K562 (cell line): ENCODE data around the gene LRCOL1. TPM values are rescaled to one million over a fixed set of nuclear protein-coding genes. Genes with fewer than 3 reads are reported as not detected.

ENCODE experiments used
- E2F1 ChIP-seq: sonication (generic); formaldehyde crosslinking; IDR thresholded peaks from 2 replicates; pipeline ENCODE4 v1.8.1; 2023; ENCODE audit warnings: mild to moderate bottlenecking, missing genetic modification reagents, moderate library complexity
- SMAD4 ChIP-seq: fragments of 250-450 bp; sonication (Bioruptor Pico); conservative IDR thresholded peaks from 2 replicates; pipeline ENCODE4 v1.8.0; 2021; ENCODE audit warnings: inconsistent platforms, mild to moderate bottlenecking, moderate library complexity
- microRNA-seq: library from miRNA; unstranded; fragments of <30 nt; microRNA quantifications from one replicate; pipeline ENCODE4, GENCODE V29; 2018; ENCODE audit warnings: borderline microRNAs expressed
- polyA plus RNA-seq, 8 experiments: library from polyadenylated mRNA; depleted of rRNA in 4 of 8; stranded (reverse) in 5 of 8; unstranded in 3 of 8; fragments of >200 nt; fragmentation: Nextera tagmentation in 2 of 8; fragmentation: Illumina TruSeq in 1 of 8; extraction: Ambion mirVana in 2 of 8; extraction: Trizol in 1 of 8; gene quantifications; 2 replicates each; pipeline versions ENCODE4 v1.2.1 to v1.2.3, GENCODE V29; 2011 to 2014; ENCODE audit warnings: inconsistent platforms in 1 of 8, missing spikeins in 1 of 8
- small RNA-seq: library from RNA; depleted of rRNA; stranded (forward); fragments of <200 nt; gene quantifications from one replicate; pipeline ENCODE3, GENCODE V24; 2014
- total RNA-seq, 7 experiments: library from RNA; depleted of rRNA in 6 of 7; stranded (reverse); fragments of >200 nt in 6 of 7; fragmentation: Illumina TruSeq in 2 of 7; extraction: Trizol in 2 of 7; gene quantifications; 2 replicates each; pipeline versions ENCODE4 v1.2.1 to v1.2.3, GENCODE V29; 2011 to 2021; ENCODE audit warnings: low replicate concordance in 1 of 7
- TF ChIP-seq, protein P1 (sequence below): fragments of 450-650 bp; IDR thresholded peaks from 2 replicates; pipeline ENCODE4 v1.6.1; 2016; ENCODE audit warnings: mild to moderate bottlenecking

LRCOL1 gene
- total and polyA plus RNA-seq, 9 of the 15 experiments (the other 6 are each of a cell fraction or from before 2014, with no cell fraction given) = not detected

- TF ChIP-seq, protein P1, sequence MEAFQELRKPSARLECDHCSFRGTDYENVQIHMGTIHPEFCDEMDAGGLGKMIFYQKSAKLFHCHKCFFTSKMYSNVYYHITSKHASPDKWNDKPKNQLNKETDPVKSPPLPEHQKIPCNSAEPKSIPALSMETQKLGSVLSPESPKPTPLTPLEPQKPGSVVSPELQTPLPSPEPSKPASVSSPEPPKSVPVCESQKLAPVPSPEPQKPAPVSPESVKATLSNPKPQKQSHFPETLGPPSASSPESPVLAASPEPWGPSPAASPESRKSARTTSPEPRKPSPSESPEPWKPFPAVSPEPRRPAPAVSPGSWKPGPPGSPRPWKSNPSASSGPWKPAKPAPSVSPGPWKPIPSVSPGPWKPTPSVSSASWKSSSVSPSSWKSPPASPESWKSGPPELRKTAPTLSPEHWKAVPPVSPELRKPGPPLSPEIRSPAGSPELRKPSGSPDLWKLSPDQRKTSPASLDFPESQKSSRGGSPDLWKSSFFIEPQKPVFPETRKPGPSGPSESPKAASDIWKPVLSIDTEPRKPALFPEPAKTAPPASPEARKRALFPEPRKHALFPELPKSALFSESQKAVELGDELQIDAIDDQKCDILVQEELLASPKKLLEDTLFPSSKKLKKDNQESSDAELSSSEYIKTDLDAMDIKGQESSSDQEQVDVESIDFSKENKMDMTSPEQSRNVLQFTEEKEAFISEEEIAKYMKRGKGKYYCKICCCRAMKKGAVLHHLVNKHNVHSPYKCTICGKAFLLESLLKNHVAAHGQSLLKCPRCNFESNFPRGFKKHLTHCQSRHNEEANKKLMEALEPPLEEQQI = no peak
- TF ChIP-seq E2F1 (CRISPR knock-in tag) = peak; percentile 39; the same call in 1 of the 2 replicates
- TF ChIP-seq SMAD4 = 0 out of 2 replicates have a peak, but pooled peaks have one; percentile 33
Measured at GRCh38 chr12:132554845-132555630, 55.3 kb downstream of the LRCOL1 start (continued).

Small RNA genes within 50 kb of the gene (microRNA-seq; reads per million reads assigned to microRNA genes)
- gene MIR6763 = 1.6 reads per million, percentile 21 among the genes with 10 or more reads in this experiment

Small RNA genes within 50 kb of the gene (small RNA-seq; reads per million reads assigned to genes)
- gene MIR6763 = 0.11 reads per million

Other genes starting within 250 kb of the LRCOL1 start
- 21.7 and 24.6 TPM in 2 replicates for gene FBRSL1, start 120.4 kb downstream of the LRCOL1 start, total RNA-seq (2014; rRNA removed)
- 1.1 and 1.3 TPM in 2 replicates for gene FBRSL1, start 120.4 kb downstream of the LRCOL1 start, total RNA-seq (2014; rRNA removed; fragmentation: Illumina TruSeq; extraction: Trizol)
- gene FBRSL1, start 120.4 kb downstream of the LRCOL1 start, total RNA-seq (2015; rRNA removed; fragmentation: Illumina TruSeq; extraction: Trizol) = 7.3 and 12.9 TPM in 2 replicates
- gene FBRSL1, start 120.4 kb downstream of the LRCOL1 start, total RNA-seq (2021) = 112 and 129 TPM in 2 replicates
- gene FBRSL1, start 120.4 kb downstream of the LRCOL1 start, polyA plus RNA-seq (2011; rRNA removed) = 1.9 and 4.3 TPM in 2 replicates
- gene FBRSL1, start 120.4 kb downstream of the LRCOL1 start, polyA plus RNA-seq (2014; fragmentation: Illumina TruSeq; extraction: Trizol) = 29.3 and 35.8 TPM in 2 replicates
- gene FBRSL1, start 120.4 kb downstream of the LRCOL1 start, polyA plus RNA-seq (2014; fragmentation: Nextera tagmentation; extraction: Ambion mirVana) = under 1 TPM; 0.24 to 0.29 TPM
- gene FBRSL1, start 120.4 kb downstream of the LRCOL1 start, polyA plus RNA-seq (2014; rRNA removed) = 27.4 and 32.3 TPM in 2 replicates
- gene P2RX2, start 8.2 kb upstream of the LRCOL1 start, total RNA-seq (2014; rRNA removed) = not detected in 2 replicates
- not detected in 2 replicates for gene P2RX2, start 8.2 kb upstream of the LRCOL1 start, total RNA-seq (2014; rRNA removed; fragmentation: Illumina TruSeq; extraction: Trizol)
- gene P2RX2, start 8.2 kb upstream of the LRCOL1 start, total RNA-seq (2015; rRNA removed; fragmentation: Illumina TruSeq; extraction: Trizol) = not detected in 2 replicates
- gene P2RX2, start 8.2 kb upstream of the LRCOL1 start, total RNA-seq (2021) = not detected in 2 replicates
- not detected in 2 replicates for gene P2RX2, start 8.2 kb upstream of the LRCOL1 start, polyA plus RNA-seq (2011; rRNA removed)
- gene P2RX2, start 8.2 kb upstream of the LRCOL1 start, polyA plus RNA-seq (2014; fragmentation: Illumina TruSeq; extraction: Trizol) = not detected in 2 replicates
- gene P2RX2, start 8.2 kb upstream of the LRCOL1 start, polyA plus RNA-seq (2014; fragmentation: Nextera tagmentation; extraction: Ambion mirVana) = not detected
- not detected in 2 replicates for gene P2RX2, start 8.2 kb upstream of the LRCOL1 start, polyA plus RNA-seq (2014; rRNA removed)
- gene POLE, start 76.8 kb upstream of the LRCOL1 start, total RNA-seq (2014; rRNA removed) = 83.6 and 86.3 TPM in 2 replicates
- 36.3 and 39.1 TPM in 2 replicates for gene POLE, start 76.8 kb upstream of the LRCOL1 start, total RNA-seq (2014; rRNA removed; fragmentation: Illumina TruSeq; extraction: Trizol)
- gene POLE, start 76.8 kb upstream of the LRCOL1 start, total RNA-seq (2015; rRNA removed; fragmentation: Illumina TruSeq; extraction: Trizol) = 42.2 and 42.3 TPM in 2 replicates
- gene POLE, start 76.8 kb upstream of the LRCOL1 start, total RNA-seq (2021) = 130 and 154 TPM in 2 replicates
- 49.6 and 81.7 TPM in 2 replicates for gene POLE, start 76.8 kb upstream of the LRCOL1 start, polyA plus RNA-seq (2011; rRNA removed)
- 64.2 and 65.6 TPM in 2 replicates for gene POLE, start 76.8 kb upstream of the LRCOL1 start, polyA plus RNA-seq (2014; fragmentation: Illumina TruSeq; extraction: Trizol)
- 1 to 10 TPM; 2.4 to 2.5 TPM for gene POLE, start 76.8 kb upstream of the LRCOL1 start, polyA plus RNA-seq (2014; fragmentation: Nextera tagmentation; extraction: Ambion mirVana)
- gene POLE, start 76.8 kb upstream of the LRCOL1 start, polyA plus RNA-seq (2014; rRNA removed) = 90.6 and 126 TPM in 2 replicates
- 66.1 and 70.9 TPM in 2 replicates for gene PXMP2, start 77.0 kb upstream of the LRCOL1 start, total RNA-seq (2014; rRNA removed)
- 34.8 and 37.8 TPM in 2 replicates for gene PXMP2, start 77.0 kb upstream of the LRCOL1 start, total RNA-seq (2014; rRNA removed; fragmentation: Illumina TruSeq; extraction: Trizol)
- 39.8 and 41.0 TPM in 2 replicates for gene PXMP2, start 77.0 kb upstream of the LRCOL1 start, total RNA-seq (2015; rRNA removed; fragmentation: Illumina TruSeq; extraction: Trizol)
- gene PXMP2, start 77.0 kb upstream of the LRCOL1 start, total RNA-seq (2021) = 46.1 and 49.6 TPM in 2 replicates
- gene PXMP2, start 77.0 kb upstream of the LRCOL1 start, polyA plus RNA-seq (2011; rRNA removed) = 37.7 and 44.7 TPM in 2 replicates
- gene PXMP2, start 77.0 kb upstream of the LRCOL1 start, polyA plus RNA-seq (2014; fragmentation: Illumina TruSeq; extraction: Trizol) = 43.1 and 52.3 TPM in 2 replicates
- gene PXMP2, start 77.0 kb upstream of the LRCOL1 start, polyA plus RNA-seq (2014; fragmentation: Nextera tagmentation; extraction: Ambion mirVana) = 1 to 10 TPM; 3.0 to 6.8 TPM
- gene PXMP2, start 77.0 kb upstream of the LRCOL1 start, polyA plus RNA-seq (2014; rRNA removed) = 64.0 and 66.0 TPM in 2 replicates
- 99.8 and 119 TPM in 2 replicates for gene PGAM5, start 100.3 kb upstream of the LRCOL1 start, total RNA-seq (2014; rRNA removed)
- 56.8 and 69.5 TPM in 2 replicates for gene PGAM5, start 100.3 kb upstream of the LRCOL1 start, total RNA-seq (2014; rRNA removed; fragmentation: Illumina TruSeq; extraction: Trizol)
- 88.5 and 89.0 TPM in 2 replicates for gene PGAM5, start 100.3 kb upstream of the LRCOL1 start, total RNA-seq (2015; rRNA removed; fragmentation: Illumina TruSeq; extraction: Trizol)
- gene PGAM5, start 100.3 kb upstream of the LRCOL1 start, total RNA-seq (2021) = 121 and 125 TPM in 2 replicates
- gene PGAM5, start 100.3 kb upstream of the LRCOL1 start, polyA plus RNA-seq (2011; rRNA removed) = 49.1 and 49.2 TPM in 2 replicates
- gene PGAM5, start 100.3 kb upstream of the LRCOL1 start, polyA plus RNA-seq (2014; fragmentation: Illumina TruSeq; extraction: Trizol) = 90.2 and 97.3 TPM in 2 replicates
- gene PGAM5, start 100.3 kb upstream of the LRCOL1 start, polyA plus RNA-seq (2014; fragmentation: Nextera tagmentation; extraction: Ambion mirVana) = 10 to 100 TPM in 1 of 2 experiments, 1 to 10 TPM in 1; 7.4 to 11.4 TPM
- gene PGAM5, start 100.3 kb upstream of the LRCOL1 start, polyA plus RNA-seq (2014; rRNA removed) = 60.7 and 78.9 TPM in 2 replicates
- 33.6 and 42.3 TPM in 2 replicates for gene ANKLE2, start 151.2 kb upstream of the LRCOL1 start, total RNA-seq (2014; rRNA removed)
- gene ANKLE2, start 151.2 kb upstream of the LRCOL1 start, total RNA-seq (2014; rRNA removed; fragmentation: Illumina TruSeq; extraction: Trizol) = 44.0 and 45.6 TPM in 2 replicates
- gene ANKLE2, start 151.2 kb upstream of the LRCOL1 start, total RNA-seq (2015; rRNA removed; fragmentation: Illumina TruSeq; extraction: Trizol) = 49.5 and 50.4 TPM in 2 replicates
- 54.3 and 56.9 TPM in 2 replicates for gene ANKLE2, start 151.2 kb upstream of the LRCOL1 start, total RNA-seq (2021)
- gene ANKLE2, start 151.2 kb upstream of the LRCOL1 start, polyA plus RNA-seq (2011; rRNA removed) = 57.7 and 69.0 TPM in 2 replicates
- gene ANKLE2, start 151.2 kb upstream of the LRCOL1 start, polyA plus RNA-seq (2014; fragmentation: Illumina TruSeq; extraction: Trizol) = 43.6 and 46.3 TPM in 2 replicates
- 1 to 10 TPM; 3.2 TPM for gene ANKLE2, start 151.2 kb upstream of the LRCOL1 start, polyA plus RNA-seq (2014; fragmentation: Nextera tagmentation; extraction: Ambion mirVana)
- gene ANKLE2, start 151.2 kb upstream of the LRCOL1 start, polyA plus RNA-seq (2014; rRNA removed) = 49.7 and 51.6 TPM in 2 replicates
- 36.1 and 38.7 TPM in 2 replicates for gene GOLGA3, start 218.3 kb upstream of the LRCOL1 start, total RNA-seq (2014; rRNA removed)
- 17.0 and 19.0 TPM in 2 replicates for gene GOLGA3, start 218.3 kb upstream of the LRCOL1 start, total RNA-seq (2014; rRNA removed; fragmentation: Illumina TruSeq; extraction: Trizol)
- gene GOLGA3, start 218.3 kb upstream of the LRCOL1 start, total RNA-seq (2015; rRNA removed; fragmentation: Illumina TruSeq; extraction: Trizol) = 21.2 and 22.8 TPM in 2 replicates
- gene GOLGA3, start 218.3 kb upstream of the LRCOL1 start, total RNA-seq (2021) = 41.7 and 48.1 TPM in 2 replicates
- 15.0 and 20.2 TPM in 2 replicates for gene GOLGA3, start 218.3 kb upstream of the LRCOL1 start, polyA plus RNA-seq (2011; rRNA removed)
- gene GOLGA3, start 218.3 kb upstream of the LRCOL1 start, polyA plus RNA-seq (2014; fragmentation: Illumina TruSeq; extraction: Trizol) = 9.0 and 11.8 TPM in 2 replicates
- gene GOLGA3, start 218.3 kb upstream of the LRCOL1 start, polyA plus RNA-seq (2014; fragmentation: Nextera tagmentation; extraction: Ambion mirVana) = 1 to 10 TPM; 1.9 to 2.9 TPM
- 18.4 and 18.6 TPM in 2 replicates for gene GOLGA3, start 218.3 kb upstream of the LRCOL1 start, polyA plus RNA-seq (2014; rRNA removed)